SK-N-SH (cell line): ENCODE measurements around the gene SERPINA12.

Experiments used
- MXI1 ChIP-seq: IDR thresholded peaks from 2 replicates; pipeline ENCODE4 v1.6.1; 2012; ENCODE audit warnings: mild to moderate bottlenecking, low read depth, low read length, improper control_type of control experiment
- POLR2AphosphoS5 ChIP-seq: IDR thresholded peaks from 2 replicates; pipeline ENCODE4 v1.6.1; 2012; ENCODE audit warnings: low read depth, low read length
- SMC3 ChIP-seq: IDR thresholded peaks from 2 replicates; pipeline ENCODE4 v1.6.1; 2012; ENCODE audit warnings: low read depth, low read length, improper control_type of control experiment
- TAF1 ChIP-seq: IDR thresholded peaks from 2 replicates; pipeline ENCODE4 v1.6.1; 2012; ENCODE audit warnings: low read depth, mild to moderate bottlenecking, low read length, moderate library complexity, borderline replicate concordance
- TF ChIP-seq, protein P1 (sequence below): fragments of 200-600 bp; sonication (generic); IDR thresholded peaks from 2 replicates; pipeline ENCODE4 v1.6.1; 2017; ENCODE audit warnings: antibody characterized with exemption, mild to moderate bottlenecking, moderate library complexity
- TF ChIP-seq, protein P2 (sequence below): IDR thresholded peaks from 2 replicates; pipeline ENCODE4; 2012

GRCh38 chr14:94509356-94509755 lies at the start of gene SERPINA12:
- TF ChIP-seq MXI1 (no peak), TAF1 (no peak), POLR2AphosphoS5 (no peak), SMC3 (no peak)
- TF ChIP-seq, protein P1, sequence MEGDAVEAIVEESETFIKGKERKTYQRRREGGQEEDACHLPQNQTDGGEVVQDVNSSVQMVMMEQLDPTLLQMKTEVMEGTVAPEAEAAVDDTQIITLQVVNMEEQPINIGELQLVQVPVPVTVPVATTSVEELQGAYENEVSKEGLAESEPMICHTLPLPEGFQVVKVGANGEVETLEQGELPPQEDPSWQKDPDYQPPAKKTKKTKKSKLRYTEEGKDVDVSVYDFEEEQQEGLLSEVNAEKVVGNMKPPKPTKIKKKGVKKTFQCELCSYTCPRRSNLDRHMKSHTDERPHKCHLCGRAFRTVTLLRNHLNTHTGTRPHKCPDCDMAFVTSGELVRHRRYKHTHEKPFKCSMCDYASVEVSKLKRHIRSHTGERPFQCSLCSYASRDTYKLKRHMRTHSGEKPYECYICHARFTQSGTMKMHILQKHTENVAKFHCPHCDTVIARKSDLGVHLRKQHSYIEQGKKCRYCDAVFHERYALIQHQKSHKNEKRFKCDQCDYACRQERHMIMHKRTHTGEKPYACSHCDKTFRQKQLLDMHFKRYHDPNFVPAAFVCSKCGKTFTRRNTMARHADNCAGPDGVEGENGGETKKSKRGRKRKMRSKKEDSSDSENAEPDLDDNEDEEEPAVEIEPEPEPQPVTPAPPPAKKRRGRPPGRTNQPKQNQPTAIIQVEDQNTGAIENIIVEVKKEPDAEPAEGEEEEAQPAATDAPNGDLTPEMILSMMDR, result no peak
- TF ChIP-seq, protein P2, sequence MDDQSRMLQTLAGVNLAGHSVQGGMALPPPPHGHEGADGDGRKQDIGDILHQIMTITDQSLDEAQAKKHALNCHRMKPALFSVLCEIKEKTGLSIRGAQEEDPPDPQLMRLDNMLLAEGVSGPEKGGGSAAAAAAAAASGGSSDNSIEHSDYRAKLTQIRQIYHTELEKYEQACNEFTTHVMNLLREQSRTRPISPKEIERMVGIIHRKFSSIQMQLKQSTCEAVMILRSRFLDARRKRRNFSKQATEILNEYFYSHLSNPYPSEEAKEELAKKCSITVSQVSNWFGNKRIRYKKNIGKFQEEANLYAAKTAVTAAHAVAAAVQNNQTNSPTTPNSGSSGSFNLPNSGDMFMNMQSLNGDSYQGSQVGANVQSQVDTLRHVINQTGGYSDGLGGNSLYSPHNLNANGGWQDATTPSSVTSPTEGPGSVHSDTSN, result no peak
